ENCODE data around the gene DPYD. TPM values are rescaled to one million over a fixed set of nuclear protein-coding genes. Genes with fewer than 3 reads are reported as not detected.

The DPYD gene
- total and polyA plus RNA-seq, 10 of the 15 experiments (the other 5 are each of a cell fraction or from before 2014, with no cell fraction given), result 5.7 to 23.8 (median 10.2) TPM

DNA sequence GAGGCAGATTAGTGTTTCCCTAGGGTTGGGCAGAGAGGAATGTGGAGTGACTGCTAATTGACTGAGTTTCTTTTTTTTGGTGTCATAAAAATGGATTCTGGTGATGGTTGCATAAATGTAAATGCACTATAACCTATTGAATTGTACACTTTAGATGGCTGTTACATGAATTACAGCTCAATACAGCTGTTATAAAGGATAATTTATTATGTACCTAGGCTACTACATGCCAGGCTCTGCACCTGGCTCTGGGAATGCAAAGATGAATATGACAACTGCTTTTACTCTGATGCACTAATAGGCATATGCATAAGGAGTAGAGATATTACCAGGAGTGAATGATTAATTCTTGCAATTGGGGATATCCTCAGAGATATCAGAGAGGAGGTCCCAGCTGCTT lies 854.0 kb downstream of the DPYD start (continued):
- TF ChIP-seq MEF2A (IDR thresholded peaks at IDR 0.05; ENCODE audit: insufficient read depth, low read depth, low read length), result no peak
- TF ChIP-seq ZZZ3 (IDR thresholded peaks at IDR 0.05; ENCODE audit: control insufficient read depth, insufficient read length, low read depth), result no peak
- TF ChIP-seq, protein P1, sequence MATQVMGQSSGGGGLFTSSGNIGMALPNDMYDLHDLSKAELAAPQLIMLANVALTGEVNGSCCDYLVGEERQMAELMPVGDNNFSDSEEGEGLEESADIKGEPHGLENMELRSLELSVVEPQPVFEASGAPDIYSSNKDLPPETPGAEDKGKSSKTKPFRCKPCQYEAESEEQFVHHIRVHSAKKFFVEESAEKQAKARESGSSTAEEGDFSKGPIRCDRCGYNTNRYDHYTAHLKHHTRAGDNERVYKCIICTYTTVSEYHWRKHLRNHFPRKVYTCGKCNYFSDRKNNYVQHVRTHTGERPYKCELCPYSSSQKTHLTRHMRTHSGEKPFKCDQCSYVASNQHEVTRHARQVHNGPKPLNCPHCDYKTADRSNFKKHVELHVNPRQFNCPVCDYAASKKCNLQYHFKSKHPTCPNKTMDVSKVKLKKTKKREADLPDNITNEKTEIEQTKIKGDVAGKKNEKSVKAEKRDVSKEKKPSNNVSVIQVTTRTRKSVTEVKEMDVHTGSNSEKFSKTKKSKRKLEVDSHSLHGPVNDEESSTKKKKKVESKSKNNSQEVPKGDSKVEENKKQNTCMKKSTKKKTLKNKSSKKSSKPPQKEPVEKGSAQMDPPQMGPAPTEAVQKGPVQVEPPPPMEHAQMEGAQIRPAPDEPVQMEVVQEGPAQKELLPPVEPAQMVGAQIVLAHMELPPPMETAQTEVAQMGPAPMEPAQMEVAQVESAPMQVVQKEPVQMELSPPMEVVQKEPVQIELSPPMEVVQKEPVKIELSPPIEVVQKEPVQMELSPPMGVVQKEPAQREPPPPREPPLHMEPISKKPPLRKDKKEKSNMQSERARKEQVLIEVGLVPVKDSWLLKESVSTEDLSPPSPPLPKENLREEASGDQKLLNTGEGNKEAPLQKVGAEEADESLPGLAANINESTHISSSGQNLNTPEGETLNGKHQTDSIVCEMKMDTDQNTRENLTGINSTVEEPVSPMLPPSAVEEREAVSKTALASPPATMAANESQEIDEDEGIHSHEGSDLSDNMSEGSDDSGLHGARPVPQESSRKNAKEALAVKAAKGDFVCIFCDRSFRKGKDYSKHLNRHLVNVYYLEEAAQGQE (IDR thresholded peaks at IDR 0.05; ENCODE audit: low read depth, low read length), result no peak
- TF ChIP-seq, protein P2, sequence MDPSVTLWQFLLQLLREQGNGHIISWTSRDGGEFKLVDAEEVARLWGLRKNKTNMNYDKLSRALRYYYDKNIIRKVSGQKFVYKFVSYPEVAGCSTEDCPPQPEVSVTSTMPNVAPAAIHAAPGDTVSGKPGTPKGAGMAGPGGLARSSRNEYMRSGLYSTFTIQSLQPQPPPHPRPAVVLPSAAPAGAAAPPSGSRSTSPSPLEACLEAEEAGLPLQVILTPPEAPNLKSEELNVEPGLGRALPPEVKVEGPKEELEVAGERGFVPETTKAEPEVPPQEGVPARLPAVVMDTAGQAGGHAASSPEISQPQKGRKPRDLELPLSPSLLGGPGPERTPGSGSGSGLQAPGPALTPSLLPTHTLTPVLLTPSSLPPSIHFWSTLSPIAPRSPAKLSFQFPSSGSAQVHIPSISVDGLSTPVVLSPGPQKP (IDR thresholded peaks at IDR 0.05; ENCODE audit: low read depth, low read length), result no peak
- no peak for TF ChIP-seq GABPA (IDR thresholded peaks at IDR 0.05; ENCODE audit: low read depth)
- no peak for TF ChIP-seq RFX5 (IDR thresholded peaks at IDR 0.05; ENCODE audit: low read depth, low read length)

DNA sequence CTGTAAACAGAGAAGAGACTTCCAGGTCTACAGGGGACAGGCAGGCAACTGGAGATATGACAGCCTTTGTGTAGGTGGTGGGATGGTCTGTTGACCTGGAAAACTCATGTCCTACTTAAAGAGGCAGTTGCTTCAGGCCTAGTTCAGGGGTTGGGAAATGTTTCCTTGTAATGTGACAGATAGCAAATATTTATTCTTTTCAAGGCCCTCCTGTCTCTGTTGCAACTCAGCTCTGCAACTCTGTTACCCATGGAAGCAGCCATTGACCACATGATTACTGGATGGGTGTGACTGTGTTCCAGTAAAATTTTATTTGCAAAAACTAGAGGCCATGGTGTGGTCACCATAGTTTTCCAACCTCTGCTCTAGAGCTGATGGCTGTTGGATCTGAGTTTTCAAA lies 857.3 kb downstream of the DPYD start:
- Histone ChIP-seq H3K4me2 (ENCODE audit: control insufficient read depth, insufficient read depth) (no peak overlapping the region), H3K4me3 (no peak overlapping the region), H2AFZ (ENCODE audit: control insufficient read depth, low read depth, low read length) (no peak overlapping the region), H3K9me3 (replicated peaks; ENCODE audit: control insufficient read depth, insufficient read depth, low read length) (no peaks in the 10 kb centered on the region; the same call in 2 of the 3 replicates), H4K20me1 (ENCODE audit: control insufficient read depth, insufficient read depth) (no peaks in the 10 kb centered on the region), H3K27me3 (replicated peaks in 1 of 2; ENCODE audit: control insufficient read depth in 2 of 2, insufficient read depth in 2 of 2, low read length in 1 of 2) (no peaks in the 10 kb centered on the region), H3K79me2 (ENCODE audit: control insufficient read depth, insufficient read depth, low read length) (no peaks in the 10 kb centered on the region), H3K9ac (ENCODE audit: control insufficient read depth, insufficient read depth, low read length) (no peak overlapping the region), H3K36me3 (ENCODE audit: control insufficient read depth in 2 of 2, insufficient read depth in 2 of 2, low read length in 1 of 2) (no peaks in the 10 kb centered on the region), H3K4me1 (ENCODE audit: control insufficient read depth, insufficient read depth, low read length) (no peaks in the 10 kb centered on the region), H3K27ac (ENCODE audit: control insufficient read depth, insufficient read depth) (no peak overlapping the region)
- intact Hi-C loops (cut with micrococcal nuclease; ENCODE audit: unreplicated experiment) (no loop called here), in situ Hi-C loops (cut with MboI) (no loop called here)
- no peak for ATAC-seq
- BruUV-seq (replicated peaks), result no TSS peak
- CTCF ChIA-PET, result no interaction called here
- TF ChIP-seq PML (IDR thresholded peaks at IDR 0.05; ENCODE audit: low read length) (no peak), MXI1 (IDR thresholded peaks at IDR 0.05; ENCODE audit: low read depth, low read length) (no peak)
- SMC1A ChIA-PET (ENCODE audit: uncharacterized antibody, unreplicated experiment), result no interaction called here
- POLR2A ChIA-PET, result no interaction called here
- no peak for DNase-seq (ENCODE audit: low read depth, low spot score)
- RAD21 ChIA-PET (ENCODE audit: unreplicated experiment), result no interaction called here
- no peak for FAIRE-seq

Data from GM12878 (cell line).